WTC11 (cell line): ENCODE measurements around the gene NPAS3. TPM values are rescaled to one million over a fixed set of nuclear protein-coding genes. Genes with fewer than 3 reads are reported as not detected.

Experiments
- ATAC-seq: fragments of 200-7000 bp; cut with Tn5 transposase; 2 replicates; pipeline ENCODE4 v1.10.0; 2021; ENCODE audit warnings: mild to moderate bottlenecking, moderate library complexity
- CTCF ChIA-PET: fragments of 300-600 bp; sonication (Branson Sonifier 250); formaldehyde crosslinking; loops from one replicate; lab custom pipeline; 2021; ENCODE audit warnings: antibody characterized with exemption; lab: Charles Lee
- POLR2A ChIA-PET: fragments of 350-600 bp; sonication (Branson Sonifier 250); formaldehyde crosslinking; loops from one replicate; lab custom pipeline; 2021; ENCODE audit warnings: antibody characterized with exemption; lab: Charles Lee
- DNase-seq: peaks from one replicate; pipeline ENCODE4 v3.0.0; 2021; ENCODE audit warnings: low spot score
- H3K27ac Mint-ChIP-seq: 2 replicates; pipeline ENCODE4 v1.8.0; 2021; ENCODE audit warnings: mixed read lengths
- H3K27me3 Mint-ChIP-seq: 2 replicates; pipeline ENCODE4 v1.8.0; 2021; ENCODE audit warnings: low read depth, mild to moderate bottlenecking, moderate library complexity, mixed read lengths
- H3K36me3 Mint-ChIP-seq: 2 replicates; pipeline ENCODE4 v1.8.0; 2021; ENCODE audit warnings: mixed read lengths
- H3K4me1 Mint-ChIP-seq: 2 replicates; pipeline ENCODE4 v1.8.0; 2022; ENCODE audit warnings: mixed read lengths
- H3K4me3 Mint-ChIP-seq: 2 replicates; pipeline ENCODE4 v1.8.0; 2021; ENCODE audit warnings: mild to moderate bottlenecking, moderate library complexity, mixed read lengths
- H3K9me3 Mint-ChIP-seq: 2 replicates; pipeline ENCODE4 v1.8.0; 2021; ENCODE audit warnings: mixed read lengths
- AFF4 ChIP-seq: sonication (generic); formaldehyde crosslinking; IDR thresholded peaks from 2 replicates; pipeline ENCODE4 v1.8.1; 2023; ENCODE audit warnings: mild to moderate bottlenecking, missing genetic modification reagents, borderline replicate concordance
- ATF2 ChIP-seq: sonication (generic); formaldehyde crosslinking; IDR thresholded peaks from 2 replicates; pipeline ENCODE4 v1.8.1; 2022; ENCODE audit warnings: low read depth, missing genetic modification reagents, borderline replicate concordance
- CREB1 ChIP-seq: sonication (generic); formaldehyde crosslinking; IDR thresholded peaks from 2 replicates; pipeline ENCODE4 v1.8.0; 2023; ENCODE audit warnings: mild to moderate bottlenecking, missing genetic modification reagents
- IRF2 ChIP-seq: sonication (generic); formaldehyde crosslinking; IDR thresholded peaks from 2 replicates; pipeline ENCODE4 v1.8.0; 2022; ENCODE audit warnings: low read depth, missing genetic modification reagents, borderline replicate concordance
- NFE2L1 ChIP-seq: sonication (generic); formaldehyde crosslinking; IDR thresholded peaks from 2 replicates; pipeline ENCODE4 v1.8.1; 2023; ENCODE audit warnings: missing genetic modification reagents
- NR1H2 ChIP-seq: sonication (generic); formaldehyde crosslinking; IDR thresholded peaks from 2 replicates; pipeline ENCODE4 v1.9.0; 2021; ENCODE audit warnings: mild to moderate bottlenecking, moderate library complexity, missing genetic modification reagents
- RORB ChIP-seq: fragments of 250-450 bp; sonication (Bioruptor Pico); IDR thresholded peaks from 2 replicates; pipeline ENCODE4 v1.9.0; 2021; ENCODE audit warnings: mild to moderate bottlenecking
- SMAD3 ChIP-seq: sonication (generic); formaldehyde crosslinking; IDR thresholded peaks from 2 replicates; pipeline ENCODE4 v1.8.0; 2022; ENCODE audit warnings: missing genetic modification reagents, mild to moderate bottlenecking, borderline replicate concordance
- TEAD4 ChIP-seq: sonication (generic); formaldehyde crosslinking; IDR thresholded peaks from 2 replicates; pipeline ENCODE4 v1.8.0; 2022; ENCODE audit warnings: mild to moderate bottlenecking, missing genetic modification reagents
- ZBTB21 ChIP-seq: sonication (generic); formaldehyde crosslinking; IDR thresholded peaks from 2 replicates; pipeline ENCODE4 v1.8.1; 2023; ENCODE audit warnings: mild to moderate bottlenecking, missing genetic modification reagents, borderline replicate concordance
- ZNF121 ChIP-seq: sonication (generic); formaldehyde crosslinking; IDR thresholded peaks from 2 replicates; pipeline ENCODE4 v1.8.0; 2023; ENCODE audit warnings: missing genetic modification reagents
- ZNF425 ChIP-seq: fragments of 250-450 bp; sonication (Bioruptor Pico); conservative IDR thresholded peaks from 2 replicates; pipeline ENCODE4 v1.9.0; 2021; ENCODE audit warnings: mild to moderate bottlenecking
- ZNF532 ChIP-seq: fragments of 250-450 bp; sonication (Bioruptor Pico); IDR thresholded peaks from 2 replicates; pipeline ENCODE4 v1.9.0; 2021; ENCODE audit warnings: mild to moderate bottlenecking, borderline replicate concordance
- total RNA-seq: library from RNA; stranded (reverse); gene quantifications from 3 replicates; pipeline ENCODE4 v1.2.3, GENCODE V29; 2021
- TF ChIP-seq, protein P1 (sequence below): sonication (generic); formaldehyde crosslinking; conservative IDR thresholded peaks from 2 replicates; pipeline ENCODE4 v1.8.1; 2022; ENCODE audit warnings: mild to moderate bottlenecking, missing genetic modification reagents

Gene NPAS3
- total RNA-seq, 1 experiment from 2014 or later: 3.2 TPM

DNA sequence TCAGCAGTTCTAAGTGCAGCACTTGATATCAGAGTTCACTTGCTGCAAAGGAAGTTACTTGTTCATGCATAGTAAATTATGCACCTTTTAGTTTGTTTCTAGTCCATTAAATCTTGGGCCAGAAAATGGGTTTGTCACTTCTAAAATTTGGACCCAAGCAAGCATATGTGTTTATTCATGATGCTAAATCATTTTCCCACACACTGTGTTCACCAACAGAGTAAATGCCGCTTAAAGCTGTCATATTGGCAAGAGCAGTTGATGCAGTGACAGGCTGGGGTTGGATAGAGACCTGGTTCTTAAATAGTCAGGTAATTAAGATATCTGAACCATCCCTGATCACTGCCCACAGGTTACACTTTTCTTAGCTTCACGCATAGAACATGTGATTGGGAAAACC is 602.5 kb downstream of the NPAS3 start (continued):
- TF ChIP-seq ZNF425: no peak
- TF ChIP-seq, protein P1, sequence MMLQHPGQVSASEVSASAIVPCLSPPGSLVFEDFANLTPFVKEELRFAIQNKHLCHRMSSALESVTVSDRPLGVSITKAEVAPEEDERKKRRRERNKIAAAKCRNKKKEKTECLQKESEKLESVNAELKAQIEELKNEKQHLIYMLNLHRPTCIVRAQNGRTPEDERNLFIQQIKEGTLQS (CRISPR knock-in tag): no peak
- no peak for TF ChIP-seq SMAD3 (CRISPR knock-in tag)
- no peak for TF ChIP-seq NFE2L1

GRCh38 chr14:33542338-33543287 is 603.9 kb downstream of the NPAS3 start:
- POLR2A ChIA-PET: no interaction called here
- ATAC-seq (no peak), DNase-seq (no peak)
- CTCF ChIA-PET: no interaction called here
- H3K9me3 Mint-ChIP-seq: no peaks in the 10 kb centered on the region
- TF ChIP-seq ZNF532 (CRISPR knock-in tag) (no peak), AFF4 (CRISPR knock-in tag) (no peak)
- no peak overlapping the region for H3K27ac Mint-ChIP-seq
- H3K36me3 Mint-ChIP-seq: no peaks in the 10 kb centered on the region
- H3K4me3 Mint-ChIP-seq: no peak overlapping the region
- peaks cover 10% of the 10 kb centered on the region; the same call in 1 of the 2 replicates for H3K4me1 Mint-ChIP-seq
- no peaks in the 10 kb centered on the region; the same call in 1 of the 2 replicates for H3K27me3 Mint-ChIP-seq

GRCh38 chr14:33545696-33546095 is 607.0 kb downstream of the NPAS3 start:
- no peak for DNase-seq
- Mint-ChIP-seq H3K4me3 (no peak overlapping the region), H3K36me3 (no peaks in the 10 kb centered on the region), H3K9me3 (no peaks in the 10 kb centered on the region), H3K27me3 (no peaks in the 10 kb centered on the region), H3K27ac (no peak overlapping the region)
- no peak for ATAC-seq
- ChIA-PET POLR2A (no interaction called here), CTCF (no interaction called here)
- no peak for TF ChIP-seq CREB1
- no peak for TF ChIP-seq ZNF121 (CRISPR knock-in tag)
- TF ChIP-seq NR1H2 (CRISPR knock-in tag): no peak
- no peak for TF ChIP-seq TEAD4 (CRISPR knock-in tag)
- TF ChIP-seq IRF2: no peak
- TF ChIP-seq ATF2: no peak
- no peak for TF ChIP-seq RORB
- no peak for TF ChIP-seq SMAD3 (CRISPR knock-in tag)
- TF ChIP-seq ZBTB21 (CRISPR knock-in tag): no peak
- TF ChIP-seq, all 79 proteins: peak for 0
- H3K4me1 Mint-ChIP-seq: no peaks in the 10 kb centered on the region
